ENCODE measurements around the gene OR2AP1.

GRCh38 chr12:55554296-55554695 lies 18.0 kb upstream of the OR2AP1 start:
- TF ChIP-seq CTCF (IDR thresholded peaks at IDR 0.05; ENCODE audit: low read length) (no peak), EZH2 (IDR thresholded peaks at IDR 0.05; ENCODE audit: borderline replicate concordance, low read length) (no peak)
